ENCODE results near the gene CCS.
"Not testable (repeated sequence)": the region's sequence is repeated elsewhere in the genome, so short reads cannot be mapped to it uniquely, and the experiment has no call there.

Gene CCS

DNA sequence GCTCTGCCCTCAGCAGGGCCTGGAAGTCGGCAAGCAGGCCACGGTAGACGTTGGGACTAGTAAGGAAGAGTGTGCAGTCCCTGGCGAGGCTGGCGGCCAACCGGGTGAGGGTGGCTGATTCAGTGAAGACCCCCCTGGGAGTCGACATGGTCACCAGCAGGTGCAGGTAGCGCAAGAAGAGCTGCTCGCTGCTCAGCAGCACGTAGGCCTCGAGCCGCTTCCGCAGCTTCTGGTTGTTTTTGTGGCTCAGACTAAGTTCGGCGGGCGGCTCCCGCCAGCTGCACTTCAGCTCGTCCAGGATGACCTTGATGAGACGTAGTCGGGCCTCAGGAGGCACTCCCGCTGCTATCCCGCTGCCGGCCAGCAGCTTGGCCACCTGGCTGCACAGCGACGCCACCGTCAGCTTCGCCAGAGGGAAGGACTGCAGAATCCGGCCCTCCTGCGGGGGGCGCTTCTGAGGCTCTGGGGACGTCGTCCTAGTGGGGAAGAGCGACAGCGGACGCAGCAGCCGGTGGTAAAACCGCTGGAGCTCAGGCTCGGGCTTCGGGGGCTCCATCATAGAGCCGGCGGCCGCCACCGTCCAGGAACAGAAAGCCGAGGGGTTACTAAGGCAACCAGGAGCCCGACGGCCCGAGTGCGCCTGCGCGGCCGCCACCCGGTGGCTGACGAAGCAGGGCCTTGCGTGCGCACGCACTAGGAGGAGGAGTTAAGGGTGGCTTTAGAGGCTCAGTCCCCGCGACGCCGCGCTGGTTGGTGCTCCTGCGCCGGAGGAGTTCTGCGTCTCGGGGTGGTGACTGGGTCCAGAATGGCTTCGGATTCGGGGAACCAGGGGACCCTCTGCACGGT, at the start of gene CCS, which contains the start of gene CCDC87:
Gene CCS, plus strand, starts transcription at position 729 of the 846 bp plus-strand sequence. Its CDS starts 77 bp downstream, at position 806.
Gene CCDC87, minus strand, starts transcription at position 607 of the 846 bp plus-strand sequence. Its CDS starts 48 bp downstream, at position 559.
- peak; percentile 99 for DNase-seq

- peak; percentile 80 for DNase-seq
Observed at GRCh38 chr11:66543263-66544107, 49.5 kb upstream of the CCS start.

DNA sequence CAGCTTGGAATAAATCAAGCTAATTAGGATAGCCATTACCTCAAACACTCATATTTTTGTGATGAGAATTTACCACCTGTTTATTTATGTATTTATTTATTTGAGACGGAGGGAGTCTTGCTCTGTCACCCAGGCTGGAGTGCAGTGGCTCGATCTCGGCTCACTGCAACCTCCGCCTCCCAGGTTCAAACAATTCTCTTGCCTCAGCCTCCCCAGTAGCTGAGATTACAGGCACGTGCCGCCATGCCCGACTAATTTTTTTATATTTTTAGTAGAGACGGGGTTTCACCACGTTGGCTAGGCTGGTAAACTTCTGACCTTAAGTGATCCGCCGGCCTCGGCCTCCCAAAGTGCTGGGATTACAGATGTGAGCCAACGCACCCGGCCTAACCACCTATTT, 48.0 kb upstream of the CCS start:
- not testable (repeated sequence) for DNase-seq

DNA sequence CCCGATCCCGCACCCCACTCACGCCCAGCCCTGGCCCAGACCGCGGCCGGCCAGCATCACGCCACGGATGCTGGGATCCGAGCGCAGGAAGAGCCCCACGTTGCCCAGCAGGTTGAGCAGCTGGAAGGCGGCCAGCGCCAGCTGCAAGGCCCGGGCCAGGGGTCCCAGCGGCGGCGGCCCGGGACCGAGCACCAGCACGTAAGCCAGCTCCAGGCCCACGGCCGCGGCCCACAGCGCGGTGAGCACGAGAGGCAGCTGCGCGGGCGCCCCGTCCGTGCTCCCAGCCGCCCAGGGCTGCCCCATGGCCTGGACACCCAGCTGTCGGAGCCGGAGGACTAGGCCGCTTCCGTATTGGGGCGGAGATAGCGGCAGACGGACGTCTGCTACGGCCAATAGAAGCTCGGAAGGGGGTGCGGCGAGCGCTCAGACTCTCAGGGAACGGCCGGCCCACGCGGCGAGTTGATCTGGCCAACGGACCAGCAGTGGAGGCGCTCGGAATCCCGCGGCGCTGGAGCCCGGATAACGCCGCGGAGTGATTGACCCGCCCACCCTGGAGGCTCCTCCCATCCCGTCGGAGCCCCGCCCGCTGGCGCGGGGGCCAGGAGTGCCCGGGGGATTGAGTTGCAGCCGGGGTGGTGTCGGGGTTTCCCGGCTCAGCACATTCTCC, 47.2 kb upstream of the CCS start, which contains the start of gene ZDHHC24:
Gene ZDHHC24, minus strand, starts transcription at position 348 of the 667 bp plus-strand sequence. Its CDS starts 45 bp downstream, at position 303.
- DNase-seq: peak; percentile 92

DNA sequence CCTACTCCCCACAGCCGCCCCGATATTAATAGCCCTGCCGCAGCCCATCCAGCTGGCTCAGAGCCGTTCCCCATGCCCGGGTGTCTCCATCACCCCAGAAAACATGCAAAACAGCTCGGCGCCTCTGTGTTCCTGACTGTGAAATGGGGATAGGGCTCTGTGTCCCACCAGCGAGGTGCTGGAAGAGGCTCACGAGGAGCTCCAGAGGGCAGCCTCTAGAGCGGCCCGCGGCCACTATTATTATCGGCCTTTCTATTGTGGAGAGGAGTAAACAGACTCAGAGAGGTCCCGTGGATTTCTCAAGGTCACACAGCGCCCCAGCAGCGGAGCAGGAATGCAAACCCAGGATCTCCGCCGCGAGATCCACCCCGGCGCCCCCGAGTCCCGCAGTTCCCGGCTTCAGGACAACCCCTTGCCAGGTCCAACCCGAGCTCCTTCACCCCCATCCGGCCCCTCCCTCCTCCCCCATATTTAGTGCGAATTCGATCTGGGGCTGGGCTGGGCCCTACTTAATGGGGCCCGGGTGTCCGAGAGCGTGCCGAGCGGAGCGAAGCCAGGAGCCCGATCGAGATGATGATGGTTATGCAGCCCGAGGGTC, 46.5 kb upstream of the CCS start, which contains the start of gene ACTN3:
Gene ACTN3, plus strand, starts transcription at position 536 of the 598 bp plus-strand sequence. Its CDS starts 35 bp downstream, at position 571.
- DNase-seq: peak; percentile 17

DNA sequence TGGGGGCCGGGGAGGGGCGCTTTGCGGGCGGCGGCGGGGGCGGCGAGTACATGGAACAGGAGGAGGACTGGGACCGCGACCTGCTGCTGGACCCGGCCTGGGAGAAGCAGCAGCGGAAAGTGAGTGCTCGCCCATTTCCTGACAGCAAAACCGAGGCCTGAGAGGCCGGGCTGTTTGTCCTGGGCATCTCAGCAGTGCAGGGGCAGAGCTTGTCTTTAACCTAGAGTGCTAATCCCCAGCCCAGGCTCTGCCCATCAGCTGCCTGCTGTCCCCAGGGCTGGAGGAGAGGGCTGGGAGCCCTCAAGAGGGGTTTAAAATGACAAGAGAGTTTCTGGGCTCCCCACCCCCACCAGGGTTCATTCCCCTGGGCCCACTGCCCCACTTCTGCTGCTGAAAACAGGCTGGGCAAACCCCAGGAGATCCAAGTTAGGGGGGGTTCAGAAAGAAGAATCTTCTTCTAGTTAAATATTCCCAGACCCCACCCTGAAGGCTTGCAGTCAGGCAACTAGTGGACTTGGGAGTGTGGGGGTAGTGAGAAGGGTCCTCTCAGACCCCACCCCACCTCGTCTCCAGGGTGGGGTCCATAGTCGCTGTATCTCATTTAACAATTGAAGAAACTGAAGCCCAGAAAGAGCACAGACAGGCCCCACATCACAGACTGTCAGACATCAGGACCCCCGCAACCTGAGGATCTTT, 45.9 kb upstream of the CCS start:
- no peak for DNase-seq

DNA sequence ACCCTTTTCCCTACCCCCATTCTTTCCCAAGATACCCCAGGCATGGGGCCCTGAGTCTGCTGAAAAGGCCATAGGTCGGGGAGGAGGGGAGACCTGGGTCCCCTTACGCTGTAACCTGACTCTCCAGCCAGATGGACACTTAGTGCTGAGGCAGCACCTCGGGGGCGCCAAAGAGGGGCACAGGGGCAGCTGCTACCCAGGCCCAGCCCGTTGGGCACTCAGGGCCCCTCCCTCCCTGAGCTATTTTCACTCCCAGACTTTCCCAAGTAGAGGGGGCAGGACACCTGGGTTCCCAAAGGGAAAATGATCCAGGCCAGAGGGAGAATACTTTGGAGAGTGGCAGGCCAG, 45.3 kb upstream of the CCS start:
- no peak for DNase-seq

- no peak for DNase-seq
Observed at GRCh38 chr11:66548041-66548440, 44.9 kb upstream of the CCS start.

DNA sequence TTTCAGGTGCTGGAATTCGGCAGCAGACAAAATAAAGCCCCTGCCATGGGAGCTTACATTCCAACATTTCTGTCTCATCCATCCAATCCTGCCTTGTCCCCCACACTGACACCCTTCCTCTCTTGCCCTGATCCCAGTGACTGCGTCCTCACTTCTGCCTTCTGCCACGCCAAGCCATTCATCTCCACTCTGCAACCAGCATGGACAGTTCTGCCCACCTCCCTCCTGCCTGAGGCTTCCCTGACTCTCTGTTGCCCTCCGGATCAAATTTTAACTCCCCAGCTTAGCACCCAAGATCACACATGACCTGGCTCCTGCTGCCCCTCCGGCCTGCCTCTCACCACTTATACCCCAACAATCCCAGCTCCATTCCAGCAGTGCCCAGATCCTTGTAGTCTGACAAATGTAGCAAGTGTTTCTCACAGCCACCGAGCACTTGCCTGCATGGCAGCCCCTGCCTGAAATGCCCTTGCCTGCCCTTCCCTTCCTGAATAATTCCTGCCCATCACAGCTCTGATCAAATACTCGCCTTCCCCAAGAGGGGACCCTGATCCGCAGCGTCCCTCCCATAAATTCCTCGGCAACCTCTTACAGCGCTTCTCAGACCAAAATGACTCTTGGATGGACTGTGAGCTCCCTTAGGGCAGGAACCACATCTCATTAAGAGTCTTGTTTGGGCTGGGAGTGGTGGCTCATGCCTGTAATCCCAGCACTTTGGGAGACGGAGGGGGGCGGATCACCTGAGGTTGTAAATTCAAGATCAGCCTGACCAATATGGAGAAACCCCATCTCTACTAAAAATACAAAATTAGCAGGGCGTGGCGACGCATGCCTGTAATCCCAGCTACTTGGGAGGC, 44.0 kb upstream of the CCS start:
- no peak for DNase-seq

DNA sequence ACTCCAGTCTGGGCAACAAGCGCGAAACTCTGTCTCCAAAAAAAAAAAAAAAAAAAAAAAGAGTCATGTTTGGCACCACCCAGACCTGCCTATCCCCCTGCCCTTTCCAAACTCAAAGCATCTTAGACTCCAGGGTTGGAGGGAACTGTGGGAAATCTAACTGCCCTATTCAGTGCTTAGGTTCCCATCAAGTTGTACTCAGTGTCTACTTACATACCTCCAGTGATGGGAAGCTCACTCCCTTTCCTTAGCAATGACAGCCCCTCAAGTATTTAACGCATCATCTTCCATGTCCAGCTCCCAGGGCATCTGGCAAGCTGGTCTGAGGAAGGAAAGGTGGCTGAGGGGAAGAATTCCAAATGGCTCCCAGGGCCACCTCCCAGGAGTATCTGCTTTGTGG, 43.3 kb upstream of the CCS start:
- DNase-seq: no peak

- DNase-seq: no peak
Observed at GRCh38 chr11:66550887-66551286, 42.1 kb upstream of the CCS start.

GRCh38 chr11:66554602-66555001, 38.4 kb upstream of the CCS start:
- no peak for DNase-seq

GRCh38 chr11:66555416-66555815, 37.6 kb upstream of the CCS start:
- no peak for DNase-seq

- no peak for DNase-seq
Observed at GRCh38 chr11:66556086-66556485, 36.9 kb upstream of the CCS start.

GRCh38 chr11:66557733-66558326, 35.2 kb upstream of the CCS start:
- no peak for DNase-seq

GRCh38 chr11:66559142-66559865, 33.7 kb upstream of the CCS start:
- peak; percentile 50 for DNase-seq

GRCh38 chr11:66559866-66560676, 32.9 kb upstream of the CCS start:
- DNase-seq: no peak

GRCh38 chr11:66561178-66561974, 31.6 kb upstream of the CCS start:
- DNase-seq: no peak
